HepG2 (cell line): ENCODE data around the gene LAMC1. TPM values are rescaled to one million over a fixed set of nuclear protein-coding genes. Genes with fewer than 3 reads are reported as not detected.

Experiments
- AHDC1 ChIP-seq: sonication (generic); formaldehyde crosslinking; IDR thresholded peaks from 2 replicates; pipeline ENCODE4 v1.5.1; 2020; ENCODE audit warnings: mild to moderate bottlenecking, missing genetic modification reagents, borderline replicate concordance
- IKZF5 ChIP-seq: IDR thresholded peaks from 2 replicates; pipeline ENCODE4 v1.6.1; 2018; ENCODE audit warnings: missing genetic modification reagents, mild to moderate bottlenecking, missing compliant biosample characterization
- KDM3A ChIP-seq: IDR thresholded peaks from 2 replicates; pipeline ENCODE4 v1.6.1; 2018; ENCODE audit warnings: low read depth, missing compliant biosample characterization
- LBX2 ChIP-seq: sonication (generic); formaldehyde crosslinking; IDR thresholded peaks from 2 replicates; pipeline ENCODE4 v1.5.0; 2020; ENCODE audit warnings: missing genetic modification reagents, mild to moderate bottlenecking, borderline replicate concordance
- NBN ChIP-seq: fragments of 450-650 bp; conservative IDR thresholded peaks from 2 replicates; pipeline ENCODE4 v1.6.1; 2017
- NR2F2 ChIP-seq: IDR thresholded peaks from 2 replicates; pipeline ENCODE4 v1.6.1; 2012; ENCODE audit warnings: low read depth, inconsistent platforms, borderline replicate concordance
- PHF5A ChIP-seq: IDR thresholded peaks from one replicate; pipeline ENCODE4 v1.6.1; 2018; ENCODE audit warnings: low read depth, missing genetic modification reagents; ENCODE audit not compliant: unreplicated experiment
- SNAI1 ChIP-seq: sonication (generic); formaldehyde crosslinking; IDR thresholded peaks from 2 replicates; pipeline ENCODE4 v1.5.0; 2020; ENCODE audit warnings: mild to moderate bottlenecking, missing genetic modification reagents, borderline replicate concordance
- SOX13 ChIP-seq, 3 experiments: fragments of 450-650 bp in 1 of 3; sonication (generic) in 1 of 3; formaldehyde crosslinking in 1 of 3; IDR thresholded peaks in 2 of 3; conservative IDR thresholded peaks in 1 of 3; 2 replicates each; pipeline versions ENCODE4 v1.5.0 to v1.6.1; 2016 to 2020; ENCODE audit warnings: antibody characterized with exemption in 1 of 3, mild to moderate bottlenecking in 1 of 3, missing compliant biosample characterization in 1 of 3, missing genetic modification reagents in 1 of 3, moderate library complexity in 1 of 3
- WIZ ChIP-seq: sonication (generic); formaldehyde crosslinking; IDR thresholded peaks from 2 replicates; pipeline ENCODE4 v1.5.1; 2020; ENCODE audit warnings: mild to moderate bottlenecking, missing genetic modification reagents
- ZBTB20 ChIP-seq: sonication (generic); formaldehyde crosslinking; IDR thresholded peaks from 2 replicates; pipeline ENCODE4 v1.8.1; 2023; ENCODE audit warnings: missing genetic modification reagents, low read depth, mild to moderate bottlenecking, borderline replicate concordance
- ZNF142 ChIP-seq: sonication (generic); formaldehyde crosslinking; IDR thresholded peaks from 2 replicates; pipeline ENCODE4 v1.4.0; 2020; ENCODE audit warnings: missing genetic modification reagents
- ZNF644 ChIP-seq: IDR thresholded peaks from 2 replicates; pipeline ENCODE4 v1.6.1; 2016; ENCODE audit warnings: low read depth
- ZNF761 ChIP-seq: sonication (generic); formaldehyde crosslinking; conservative IDR thresholded peaks from 2 replicates; pipeline ENCODE4 v1.4.0; 2020; ENCODE audit warnings: mild to moderate bottlenecking, missing genetic modification reagents
- ZNF782 ChIP-seq: sonication (generic); formaldehyde crosslinking; IDR thresholded peaks from 2 replicates; pipeline ENCODE4 v1.4.0; 2020; ENCODE audit warnings: missing genetic modification reagents, mild to moderate bottlenecking, borderline replicate concordance
- polyA plus RNA-seq, 8 experiments: library from polyadenylated mRNA; depleted of rRNA in 3 of 8; stranded (reverse) in 7 of 8; unstranded in 1 of 8; fragments of >200 nt; fragmentation: Illumina TruSeq in 4 of 8; extraction: Trizol in 4 of 8; gene quantifications; 2 replicates each; pipeline versions ENCODE4 v1.2.1 to v1.2.3, GENCODE V29; 2011 to 2016; ENCODE audit warnings: low read depth in 4 of 8, missing spikeins in 1 of 8, mixed read lengths in 1 of 8; ENCODE audit not compliant: insufficient read depth in 1 of 8
- total RNA-seq, 5 experiments: library from RNA; depleted of rRNA; stranded (reverse); fragments of >200 nt; fragmentation: Illumina TruSeq; extraction: Trizol; gene quantifications; 2 replicates each; pipeline ENCODE4 v1.2.3, GENCODE V29; 2016; ENCODE audit warnings: low read depth in 1 of 5

The LAMC1 gene
- total and polyA plus RNA-seq, 2 of the 13 experiments (the other 11 are each of a cell fraction or from before 2014, with no cell fraction given): 58.5 to 137 TPM

- TF ChIP-seq ZBTB20 (CRISPR knock-in tag): no peak
- TF ChIP-seq ZNF782 (CRISPR knock-in tag): 0 out of 2 replicates have a peak, but pooled peaks have one; percentile 41
- TF ChIP-seq IKZF5 (CRISPR knock-in tag): peak; percentile 30; the same call in 1 of the 2 replicates
- no peak for TF ChIP-seq NBN
- 0 out of 2 replicates have a peak, but pooled peaks have one; percentile 43 for TF ChIP-seq SNAI1 (CRISPR knock-in tag)
- TF ChIP-seq WIZ (CRISPR knock-in tag): no peak
- TF ChIP-seq KDM3A (CRISPR knock-in tag): peak; percentile 63; the same call in 1 of the 2 replicates
- TF ChIP-seq NR2F2: no peak; the same call in 1 of the 2 replicates
- no peak for TF ChIP-seq ZNF761 (CRISPR knock-in tag)
- TF ChIP-seq ZNF142 (CRISPR knock-in tag): 0 out of 2 replicates have a peak, but pooled peaks have one; percentile 36
- TF ChIP-seq ZNF644: no peak
- TF ChIP-seq SOX13 (IDR thresholded peaks at IDR 0.05): no peak
- TF ChIP-seq SOX13 (CRISPR knock-in tag; conservative IDR thresholded peaks at IDR 0.05 in 1 of 2, IDR thresholded peaks at IDR 0.05 in 1 of 2): peak in 1 of 2 experiments; percentile 37; a peak in 1 of 4 replicates
- TF ChIP-seq AHDC1: peak; percentile 69
- no peak; the same call in 1 of the 2 replicates for TF ChIP-seq LBX2 (CRISPR knock-in tag)
- no peak for TF ChIP-seq PHF5A
Observed at GRCh38 chr1:183023601-183024316, 539 bp downstream of the LAMC1 start (continued).
